Rectal smooth muscle tissue (tissue), 1 donor: Measurements from ENCODE around the gene PITPNC1.

Source experiments
- H3K27ac ChIP-seq: one replicate; pipeline ENCODE4 v1.7.0; 2013; ENCODE audit warnings: low read depth, low read length, inconsistent platforms
- H3K27me3 ChIP-seq: one replicate; pipeline ENCODE4 v1.7.0; 2013; ENCODE audit warnings: low read length; ENCODE audit not compliant: control insufficient read depth, insufficient read depth
- H3K36me3 ChIP-seq: one replicate; pipeline ENCODE4 v1.7.0; 2013; ENCODE audit warnings: low read length; ENCODE audit not compliant: control insufficient read depth, insufficient read depth
- H3K4me1 ChIP-seq: one replicate; pipeline ENCODE4 v1.7.0; 2013; ENCODE audit warnings: low read length; ENCODE audit not compliant: control insufficient read depth, insufficient read depth
- H3K4me3 ChIP-seq: one replicate; pipeline ENCODE4 v1.7.0; 2013; ENCODE audit warnings: low read length
- H3K9ac ChIP-seq: one replicate; pipeline ENCODE4 v1.7.0; 2013; ENCODE audit warnings: low read length

Gene PITPNC1

DNA sequence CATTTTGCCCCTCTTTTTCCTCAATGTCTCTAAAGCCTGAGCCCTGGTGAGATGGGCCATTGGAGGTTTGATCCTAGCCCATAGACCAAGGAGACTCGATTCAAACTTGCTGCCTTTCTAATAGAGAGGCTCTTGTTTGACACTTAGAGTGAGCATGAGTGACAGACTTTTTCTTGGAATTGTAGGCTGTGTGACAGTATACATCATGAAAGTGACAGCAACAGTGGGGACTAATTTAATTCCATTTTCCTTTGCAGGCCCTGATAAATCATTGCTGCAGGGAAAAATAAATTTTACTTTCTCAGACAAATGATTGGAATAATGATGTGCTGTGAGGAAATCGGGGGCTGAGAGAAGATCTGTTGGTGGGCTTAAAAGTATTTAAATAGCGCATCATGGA, 171.6 kb downstream of the PITPNC1 start:
- Histone ChIP-seq H3K27me3 (no peaks in the 10 kb centered on the region), H3K36me3 (no peaks in the 10 kb centered on the region), H3K9ac (no peak overlapping the region), H3K27ac (no peak overlapping the region), H3K4me1 (no peaks in the 10 kb centered on the region), H3K4me3 (no peak overlapping the region)

GRCh38 chr17:67549820-67550219, 172.7 kb downstream of the PITPNC1 start:
- no peak overlapping the region for H3K4me3 ChIP-seq
- H3K27me3 ChIP-seq: no peaks in the 10 kb centered on the region
- H3K4me1 ChIP-seq: no peaks in the 10 kb centered on the region
- H3K9ac ChIP-seq: no peak overlapping the region
- no peaks in the 10 kb centered on the region for H3K36me3 ChIP-seq
- no peak overlapping the region for H3K27ac ChIP-seq

GRCh38 chr17:67554634-67555033, 177.6 kb downstream of the PITPNC1 start:
- no peak overlapping the region for H3K4me3 ChIP-seq
- H3K27me3 ChIP-seq: no peaks in the 10 kb centered on the region
- no peak overlapping the region for H3K9ac ChIP-seq
- H3K36me3 ChIP-seq: no peaks in the 10 kb centered on the region
- H3K27ac ChIP-seq: no peak overlapping the region
- no peaks in the 10 kb centered on the region for H3K4me1 ChIP-seq

DNA sequence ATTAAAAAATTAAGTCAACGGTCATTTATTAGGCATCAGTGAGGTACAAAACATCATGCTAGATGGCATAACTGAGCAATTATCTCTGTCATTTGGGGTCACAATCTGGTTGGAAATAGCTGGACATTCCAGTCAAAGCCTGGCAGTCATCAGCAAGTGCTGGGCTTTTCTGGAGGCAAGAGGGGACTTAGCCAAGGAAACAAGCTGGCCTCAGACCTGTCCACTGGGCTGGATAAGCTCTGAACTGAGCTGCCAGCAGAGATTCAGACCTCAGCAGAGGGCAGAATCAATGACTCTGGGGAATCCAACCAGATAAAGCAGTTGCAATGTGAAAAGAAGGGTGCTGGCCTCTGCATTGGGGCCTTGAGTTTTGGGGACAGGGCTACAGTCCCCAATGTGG, 178.8 kb downstream of the PITPNC1 start:
- Histone ChIP-seq H3K36me3 (no peaks in the 10 kb centered on the region), H3K4me1 (no peaks in the 10 kb centered on the region), H3K27me3 (no peaks in the 10 kb centered on the region), H3K4me3 (no peak overlapping the region), H3K27ac (no peak overlapping the region), H3K9ac (no peak overlapping the region)

- no peak overlapping the region for H3K9ac ChIP-seq
- H3K36me3 ChIP-seq: no peaks in the 10 kb centered on the region
- no peak overlapping the region for H3K4me3 ChIP-seq
- H3K27ac ChIP-seq: no peak overlapping the region
- no peaks in the 10 kb centered on the region for H3K4me1 ChIP-seq
- no peaks in the 10 kb centered on the region for H3K27me3 ChIP-seq
These were observed 180.2 kb downstream of the PITPNC1 start for GRCh38 chr17:67557052-67557845.

GRCh38 chr17:67557921-67558320, 180.8 kb downstream of the PITPNC1 start:
- Histone ChIP-seq H3K4me1 (no peaks in the 10 kb centered on the region), H3K27me3 (no peaks in the 10 kb centered on the region), H3K27ac (no peak overlapping the region), H3K36me3 (no peaks in the 10 kb centered on the region), H3K4me3 (no peak overlapping the region), H3K9ac (no peak overlapping the region)

GRCh38 chr17:67558740-67559380, 181.8 kb downstream of the PITPNC1 start:
- no peak overlapping the region for H3K27ac ChIP-seq
- no peaks in the 10 kb centered on the region for H3K36me3 ChIP-seq
- no peak overlapping the region for H3K9ac ChIP-seq
- no peak overlapping the region for H3K4me3 ChIP-seq
- no peaks in the 10 kb centered on the region for H3K4me1 ChIP-seq
- no peaks in the 10 kb centered on the region for H3K27me3 ChIP-seq

DNA sequence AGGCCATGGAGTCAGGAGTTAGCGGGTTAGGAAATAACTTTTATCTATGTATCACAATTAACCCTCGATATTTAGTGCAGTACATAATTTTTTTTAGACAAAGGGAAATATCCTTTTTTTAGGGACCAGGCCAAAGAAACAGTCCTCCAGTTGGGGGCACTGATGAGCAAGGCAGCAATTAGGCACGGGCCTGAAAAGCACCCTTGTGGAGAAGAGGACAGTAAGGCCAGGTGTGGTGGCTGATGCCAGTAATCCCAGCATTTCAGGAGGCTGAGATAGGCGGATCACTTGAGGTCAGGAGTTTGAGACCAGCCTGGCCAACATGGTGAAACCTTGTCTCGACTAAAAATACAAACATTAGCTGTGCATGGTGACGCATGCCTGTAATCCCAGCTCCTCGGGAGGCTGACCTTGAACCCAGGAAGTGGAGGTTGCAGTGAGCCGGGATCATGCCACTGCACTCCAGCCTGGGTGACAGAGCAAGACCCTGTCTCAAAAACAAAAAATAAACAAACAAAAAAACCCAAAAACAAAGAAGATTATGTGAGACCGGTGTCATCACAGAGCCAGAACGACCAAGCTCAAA, 182.4 kb downstream of the PITPNC1 start:
- H3K27me3 ChIP-seq: no peaks in the 10 kb centered on the region
- H3K36me3 ChIP-seq: no peaks in the 10 kb centered on the region
- no peak overlapping the region for H3K27ac ChIP-seq
- H3K4me1 ChIP-seq: no peaks in the 10 kb centered on the region
- no peak overlapping the region for H3K9ac ChIP-seq
- H3K4me3 ChIP-seq: no peak overlapping the region

GRCh38 chr17:67562005-67562404, 184.9 kb downstream of the PITPNC1 start:
- Histone ChIP-seq H3K9ac (no peak overlapping the region), H3K4me3 (no peak overlapping the region), H3K27ac (no peak overlapping the region), H3K4me1 (no peaks in the 10 kb centered on the region), H3K36me3 (no peaks in the 10 kb centered on the region), H3K27me3 (no peaks in the 10 kb centered on the region)

DNA sequence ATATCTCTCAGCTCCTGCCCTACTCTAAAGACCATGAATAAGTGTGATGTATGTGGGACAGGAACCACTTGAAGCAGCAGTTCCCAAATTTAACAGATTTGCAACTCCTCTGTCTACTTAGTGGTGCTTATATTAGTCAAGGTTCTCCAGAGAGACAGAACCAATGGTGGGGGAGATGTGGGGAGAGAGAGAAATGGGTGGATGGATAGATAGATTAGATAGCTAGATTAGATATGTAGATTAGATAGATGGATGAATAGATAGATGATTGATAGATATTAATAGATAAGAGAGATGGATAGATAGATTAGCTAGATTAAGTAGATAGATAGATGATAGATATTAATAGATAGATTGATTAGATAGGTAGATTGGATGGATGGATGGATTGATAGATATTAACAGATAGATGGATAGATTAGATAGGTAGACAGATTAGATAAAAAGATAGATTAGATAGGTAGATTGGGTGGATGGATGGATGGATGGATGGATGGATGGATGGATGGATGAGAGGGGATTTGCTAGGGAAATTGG, 186.7 kb downstream of the PITPNC1 start:
- no peaks in the 10 kb centered on the region for H3K4me1 ChIP-seq
- H3K27me3 ChIP-seq: no peaks in the 10 kb centered on the region
- no peaks in the 10 kb centered on the region for H3K36me3 ChIP-seq
- no peak overlapping the region for H3K27ac ChIP-seq
- H3K9ac ChIP-seq: no peak overlapping the region
- no peak overlapping the region for H3K4me3 ChIP-seq

- H3K4me1 ChIP-seq: no peaks in the 10 kb centered on the region
- no peak overlapping the region for H3K27ac ChIP-seq
- no peak overlapping the region for H3K9ac ChIP-seq
- H3K27me3 ChIP-seq: no peaks in the 10 kb centered on the region
- no peak overlapping the region for H3K4me3 ChIP-seq
- H3K36me3 ChIP-seq: no peaks in the 10 kb centered on the region
These were observed 188.0 kb downstream of the PITPNC1 start for GRCh38 chr17:67565068-67565467.

GRCh38 chr17:67566656-67567055, 189.6 kb downstream of the PITPNC1 start:
- Histone ChIP-seq H3K27me3 (no peaks in the 10 kb centered on the region), H3K4me1 (no peaks in the 10 kb centered on the region), H3K36me3 (no peaks in the 10 kb centered on the region), H3K27ac (no peak overlapping the region), H3K4me3 (no peak overlapping the region), H3K9ac (no peak overlapping the region)
